Ishikawa (cell line): ENCODE measurements around the gene FBXO10.

Experiments used
- CEBPB ChIP-seq: IDR thresholded peaks from 2 replicates; pipeline ENCODE4 v1.6.1; 2012
- CREB1 ChIP-seq: IDR thresholded peaks from 2 replicates; pipeline ENCODE4 v1.6.1; 2012; ENCODE audit warnings: low read depth
- EGR1 ChIP-seq: IDR thresholded peaks from 2 replicates; pipeline ENCODE4 v1.6.1; 2012
- EP300 ChIP-seq: IDR thresholded peaks from 2 replicates; pipeline ENCODE4 v1.6.1; 2012; ENCODE audit warnings: borderline replicate concordance
- FOXM1 ChIP-seq: IDR thresholded peaks from 2 replicates; pipeline ENCODE4 v1.6.1; 2012; ENCODE audit warnings: low read depth, borderline replicate concordance
- MAX ChIP-seq: IDR thresholded peaks from 2 replicates; pipeline ENCODE4 v1.6.1; 2012
- NFIC ChIP-seq: IDR thresholded peaks from 2 replicates; pipeline ENCODE4 v1.6.1; 2012
- RAD21 ChIP-seq: IDR thresholded peaks from 2 replicates; pipeline ENCODE4 v1.6.1; 2012; ENCODE audit warnings: low read depth
- TAF1 ChIP-seq: IDR thresholded peaks from 2 replicates; pipeline ENCODE4 v1.6.1; 2012; ENCODE audit warnings: low read depth, mild to moderate bottlenecking
- TCF12 ChIP-seq: IDR thresholded peaks from 2 replicates; pipeline ENCODE4 v1.6.1; 2012; ENCODE audit warnings: low read depth
- TEAD4 ChIP-seq: IDR thresholded peaks from 2 replicates; pipeline ENCODE4 v1.6.1; 2012
- YY1 ChIP-seq: IDR thresholded peaks from 2 replicates; pipeline ENCODE4 v1.6.1; 2012; ENCODE audit warnings: low read depth
- ZBTB7A ChIP-seq: IDR thresholded peaks from 2 replicates; pipeline ENCODE4 v1.6.1; 2012; ENCODE audit warnings: low read depth
- TF ChIP-seq, protein P1 (sequence below): IDR thresholded peaks from 2 replicates; pipeline ENCODE4 v1.6.1; 2012; ENCODE audit warnings: low read depth, mild to moderate bottlenecking
- TF ChIP-seq, protein P2 (sequence below): IDR thresholded peaks from 2 replicates; pipeline ENCODE4 v1.6.1; 2012

FBXO10 gene

GRCh38 chr9:37623267-37623666 lies 47.1 kb upstream of the FBXO10 start:
- no peak for TF ChIP-seq TEAD4
- no peak for TF ChIP-seq RAD21

GRCh38 chr9:37622462-37622861 lies 46.3 kb upstream of the FBXO10 start:
- TF ChIP-seq NFIC (no peak), CREB1 (no peak), EP300 (no peak), FOXM1 (no peak), EGR1 (no peak), MAX (no peak), TCF12 (no peak), YY1 (no peak), RAD21 (no peak), TAF1 (no peak)
- TF ChIP-seq, protein P1, sequence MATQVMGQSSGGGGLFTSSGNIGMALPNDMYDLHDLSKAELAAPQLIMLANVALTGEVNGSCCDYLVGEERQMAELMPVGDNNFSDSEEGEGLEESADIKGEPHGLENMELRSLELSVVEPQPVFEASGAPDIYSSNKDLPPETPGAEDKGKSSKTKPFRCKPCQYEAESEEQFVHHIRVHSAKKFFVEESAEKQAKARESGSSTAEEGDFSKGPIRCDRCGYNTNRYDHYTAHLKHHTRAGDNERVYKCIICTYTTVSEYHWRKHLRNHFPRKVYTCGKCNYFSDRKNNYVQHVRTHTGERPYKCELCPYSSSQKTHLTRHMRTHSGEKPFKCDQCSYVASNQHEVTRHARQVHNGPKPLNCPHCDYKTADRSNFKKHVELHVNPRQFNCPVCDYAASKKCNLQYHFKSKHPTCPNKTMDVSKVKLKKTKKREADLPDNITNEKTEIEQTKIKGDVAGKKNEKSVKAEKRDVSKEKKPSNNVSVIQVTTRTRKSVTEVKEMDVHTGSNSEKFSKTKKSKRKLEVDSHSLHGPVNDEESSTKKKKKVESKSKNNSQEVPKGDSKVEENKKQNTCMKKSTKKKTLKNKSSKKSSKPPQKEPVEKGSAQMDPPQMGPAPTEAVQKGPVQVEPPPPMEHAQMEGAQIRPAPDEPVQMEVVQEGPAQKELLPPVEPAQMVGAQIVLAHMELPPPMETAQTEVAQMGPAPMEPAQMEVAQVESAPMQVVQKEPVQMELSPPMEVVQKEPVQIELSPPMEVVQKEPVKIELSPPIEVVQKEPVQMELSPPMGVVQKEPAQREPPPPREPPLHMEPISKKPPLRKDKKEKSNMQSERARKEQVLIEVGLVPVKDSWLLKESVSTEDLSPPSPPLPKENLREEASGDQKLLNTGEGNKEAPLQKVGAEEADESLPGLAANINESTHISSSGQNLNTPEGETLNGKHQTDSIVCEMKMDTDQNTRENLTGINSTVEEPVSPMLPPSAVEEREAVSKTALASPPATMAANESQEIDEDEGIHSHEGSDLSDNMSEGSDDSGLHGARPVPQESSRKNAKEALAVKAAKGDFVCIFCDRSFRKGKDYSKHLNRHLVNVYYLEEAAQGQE, result no peak

DNA sequence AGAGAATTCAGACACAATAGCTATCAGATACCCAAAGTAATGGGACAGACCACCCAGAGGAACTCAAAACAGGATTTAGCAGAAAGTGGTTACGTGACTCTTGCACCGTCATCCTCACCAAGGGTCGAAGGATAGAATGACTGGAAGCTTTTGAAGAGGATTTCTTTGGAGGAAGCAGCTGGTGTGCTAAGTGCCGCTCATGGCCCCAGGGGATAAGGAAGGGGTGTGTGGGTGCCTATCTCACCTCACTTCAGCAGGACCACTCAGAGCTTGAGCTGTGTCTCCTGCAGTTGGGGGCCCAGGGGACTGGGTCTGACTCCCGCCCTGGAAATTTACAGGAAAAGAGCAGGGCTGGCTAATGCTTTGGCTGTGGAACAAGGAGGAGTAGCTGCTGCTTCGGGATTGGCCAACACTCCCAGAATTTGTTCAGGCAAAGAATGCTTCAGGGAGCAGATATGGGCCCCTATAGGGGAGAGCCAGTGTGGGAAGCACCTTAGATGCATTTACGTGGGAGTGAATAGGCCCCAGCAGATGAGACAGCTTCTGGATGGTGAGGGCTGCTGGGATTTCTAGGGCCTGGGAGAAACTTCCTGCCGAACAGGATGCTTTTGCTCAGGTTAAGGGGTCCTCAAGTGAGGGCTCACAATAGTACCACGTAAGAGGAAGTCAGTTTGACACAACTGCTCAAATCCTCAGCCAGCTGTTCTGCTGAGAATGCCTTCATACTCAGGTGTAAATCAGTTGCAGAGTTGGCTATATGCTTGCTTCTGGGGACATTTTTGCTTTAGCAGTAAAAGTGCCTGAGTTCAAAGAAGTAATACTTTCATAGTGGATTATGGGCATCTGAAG lies 45.3 kb upstream of the FBXO10 start:
- TF ChIP-seq EP300 (no peak), TCF12 (no peak), ZBTB7A (no peak), YY1 (no peak), MAX (no peak)

DNA sequence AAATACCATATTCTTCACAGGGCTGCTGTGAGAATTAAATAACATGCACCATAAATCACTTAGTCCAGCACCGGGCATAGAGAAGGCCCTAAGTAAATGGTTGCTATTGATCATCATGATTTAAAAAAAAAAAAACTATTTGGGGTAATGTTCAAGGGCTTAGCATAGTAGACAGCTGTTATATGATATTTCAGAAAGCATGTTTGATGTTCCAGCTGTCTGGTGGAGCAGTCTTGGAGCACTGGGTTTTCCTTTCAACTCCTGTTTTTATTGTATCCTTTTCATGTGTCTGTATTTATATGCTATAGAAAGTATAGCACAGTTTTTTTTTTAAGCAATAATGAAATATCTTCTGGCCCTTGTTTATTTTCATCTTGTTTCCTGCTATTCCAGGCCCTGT lies 44.2 kb upstream of the FBXO10 start:
- TF ChIP-seq TAF1 (no peak), FOXM1 (no peak), TCF12 (no peak), NFIC (no peak), ZBTB7A (no peak), CEBPB (no peak), CREB1 (no peak), EP300 (no peak), EGR1 (no peak), TEAD4 (no peak), RAD21 (no peak), YY1 (no peak), MAX (no peak)
- TF ChIP-seq, protein P2, sequence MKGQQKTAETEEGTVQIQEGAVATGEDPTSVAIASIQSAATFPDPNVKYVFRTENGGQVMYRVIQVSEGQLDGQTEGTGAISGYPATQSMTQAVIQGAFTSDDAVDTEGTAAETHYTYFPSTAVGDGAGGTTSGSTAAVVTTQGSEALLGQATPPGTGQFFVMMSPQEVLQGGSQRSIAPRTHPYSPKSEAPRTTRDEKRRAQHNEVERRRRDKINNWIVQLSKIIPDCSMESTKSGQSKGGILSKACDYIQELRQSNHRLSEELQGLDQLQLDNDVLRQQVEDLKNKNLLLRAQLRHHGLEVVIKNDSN, result no peak
- TF ChIP-seq, protein P1, result no peak

DNA sequence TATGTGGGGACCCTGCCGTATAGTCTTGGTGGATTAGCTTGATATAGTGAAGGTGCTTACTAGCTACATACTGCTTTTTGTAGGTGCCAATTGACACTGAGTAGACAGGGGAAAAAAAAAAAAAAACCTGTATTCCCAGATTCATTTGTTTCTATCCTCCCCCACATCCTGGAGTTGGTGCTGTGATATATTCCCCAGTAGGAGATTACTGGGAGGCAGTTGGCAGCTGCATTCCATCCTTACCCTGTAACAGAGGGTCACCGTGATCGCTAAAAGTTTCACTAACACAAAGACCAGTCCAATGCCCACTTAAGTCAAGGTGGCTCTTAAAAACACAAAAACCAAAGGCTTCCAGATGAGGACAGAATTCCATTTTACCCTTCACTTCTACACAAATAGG lies 43.6 kb upstream of the FBXO10 start:
- no peak for TF ChIP-seq CEBPB
- no peak for TF ChIP-seq FOXM1
- TF ChIP-seq CREB1, result no peak
- TF ChIP-seq RAD21, result no peak
- TF ChIP-seq NFIC, result no peak
- TF ChIP-seq, protein P2, result no peak
- no peak for TF ChIP-seq MAX
- no peak for TF ChIP-seq YY1
- no peak for TF ChIP-seq EP300
- TF ChIP-seq ZBTB7A, result no peak
- no peak for TF ChIP-seq EGR1

DNA sequence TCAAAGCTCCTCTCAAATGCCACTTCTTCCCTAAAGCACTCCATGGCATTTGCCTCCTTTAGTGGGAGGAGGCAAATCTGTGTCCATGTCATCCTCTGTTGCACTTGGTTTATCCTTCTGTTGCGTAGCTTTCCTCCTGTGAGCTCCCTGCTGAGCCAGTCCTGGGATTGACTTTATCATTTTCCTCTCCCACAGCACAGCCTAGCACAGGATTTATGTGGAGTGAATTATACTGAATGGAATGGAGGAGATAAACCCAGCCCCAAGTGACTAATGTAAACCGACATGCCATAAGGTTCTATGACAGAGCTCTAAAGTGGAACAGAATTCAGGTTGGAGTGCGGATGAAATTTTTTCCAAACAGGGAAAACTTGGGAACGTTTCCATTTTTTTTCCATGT lies 42.6 kb upstream of the FBXO10 start:
- TF ChIP-seq TAF1 (no peak), FOXM1 (no peak), CREB1 (no peak), MAX (no peak), EGR1 (no peak), EP300 (no peak), ZBTB7A (no peak), NFIC (no peak), YY1 (no peak), CEBPB (no peak), RAD21 (no peak)
- TF ChIP-seq, protein P2, result no peak
- TF ChIP-seq, protein P1, result no peak
